HL-60 (cell line): ENCODE measurements around the gene TMEM145. TPM values are rescaled to one million over a fixed set of nuclear protein-coding genes. Genes with fewer than 3 reads are reported as not detected.

ENCODE experiments used
- DNase-seq, 2 experiments: peaks; one replicate each; pipeline ENCODE4 v3.0.0-alpha.2; 2010 to 2020; ENCODE audit warnings: low read depth in 1 of 2, low spot score in 1 of 2
- H3K27ac ChIP-seq: fragments of 250-450 bp; sonication (Bioruptor Pico); replicated peaks from 2 replicates; pipeline ENCODE4 v1.5.1; 2020; ENCODE audit warnings: mild to moderate bottlenecking, moderate library complexity
- H3K27me3 ChIP-seq: fragments of 250-450 bp; sonication (Bioruptor Pico); 2 replicates; pipeline ENCODE4 v1.5.1; 2021; ENCODE audit warnings: mild to moderate bottlenecking, moderate library complexity; ENCODE audit not compliant: insufficient read depth, poor library complexity, severe bottlenecking
- H3K4me3 ChIP-seq: replicated peaks from 2 replicates; pipeline ENCODE4 v1.5.1; 2011; ENCODE audit warnings: mild to moderate bottlenecking, control low read depth, low read length; ENCODE audit not compliant: insufficient read depth
- CTCF ChIP-seq: IDR thresholded peaks from one replicate; pipeline ENCODE4 v1.5.1; 2011; ENCODE audit warnings: low read length, control low read depth, inconsistent platforms; ENCODE audit not compliant: insufficient read depth
- GABPA ChIP-seq: IDR thresholded peaks from 2 replicates; pipeline ENCODE4 v1.6.1; 2012; ENCODE audit warnings: low read depth
- POLR2AphosphoS5 ChIP-seq: IDR thresholded peaks from 2 replicates; pipeline ENCODE4 v1.6.1; 2012; ENCODE audit warnings: low read depth
- REST ChIP-seq: IDR thresholded peaks from 2 replicates; pipeline ENCODE4 v1.6.1; 2012; ENCODE audit warnings: low read depth; ENCODE audit not compliant: insufficient replicate concordance
- SPI1 ChIP-seq: IDR thresholded peaks from 2 replicates; pipeline ENCODE4 v1.6.1; 2012; ENCODE audit warnings: low read depth, mild to moderate bottlenecking, borderline replicate concordance
- microRNA-seq: library from miRNA; unstranded; fragments of <30 nt; microRNA quantifications from one replicate; pipeline ENCODE4, GENCODE V29; 2018

TMEM145 gene

GRCh38 chr19:42370068-42370520 is 57.0 kb downstream of the TMEM145 start:
- no peak for DNase-seq
- TF ChIP-seq SPI1 = no peak
- TF ChIP-seq GABPA = no peak
- TF ChIP-seq REST = no peak
- no peak for TF ChIP-seq CTCF
- TF ChIP-seq POLR2AphosphoS5 = no peak
- H3K27ac ChIP-seq = no peak overlapping the region
- no peak overlapping the region for H3K4me3 ChIP-seq
- no peaks in the 10 kb centered on the region for H3K27me3 ChIP-seq

GRCh38 chr19:42370626-42371175 is 57.6 kb downstream of the TMEM145 start:
- TF ChIP-seq POLR2AphosphoS5 = no peak
- peak; percentile 20; the same call in 1 of the 2 replicates for TF ChIP-seq SPI1
- no peaks in the 10 kb centered on the region for H3K27me3 ChIP-seq
- DNase-seq = peak in 1 of 2 experiments; percentile 25
- H3K4me3 ChIP-seq = no peak overlapping the region
- no peak overlapping the region for H3K27ac ChIP-seq

Small RNA genes lying within 50 kb of the gene (microRNA-seq; reads per million reads assigned to microRNA genes)
- gene MIR8077 = not detected
